Neural cell (in vitro differentiated cells): ENCODE data around the gene GBE1. TPM values are rescaled to one million over a fixed set of nuclear protein-coding genes. Genes with fewer than 3 reads are reported as not detected.
A peak's percentile ranks its signal among the peaks of the same experiment; 100 is the strongest.

Experiments
- H2AFZ ChIP-seq: fragments of 200-600, 300-800 bp; sonication (generic), shearing (Covaris generic); 2 replicates; pipeline ENCODE4 v1.6.0; 2014; ENCODE audit warnings: low read depth, mild to moderate bottlenecking, antibody characterized with exemption, low read length, moderate library complexity
- H3F3A ChIP-seq: fragments of 200-600 bp; shearing (Covaris generic); 2 replicates; pipeline ENCODE4 v1.6.1; 2016; ENCODE audit warnings: mild to moderate bottlenecking, moderate library complexity, mixed read lengths, antibody characterized with exemption, low read length; ENCODE audit not compliant: insufficient read depth, poor library complexity, severe bottlenecking
- H3K27ac ChIP-seq: fragments of 200-600, 300-800 bp; sonication (generic), shearing (Covaris generic); 2 replicates; pipeline ENCODE4 v1.5.1; 2014; ENCODE audit warnings: mild to moderate bottlenecking, low read length, moderate library complexity
- H3K27me3 ChIP-seq: fragments of 300-800, 200-600 bp; sonication (generic), shearing (Covaris generic); 2 replicates; pipeline ENCODE4 v1.6.0; 2014; ENCODE audit warnings: mild to moderate bottlenecking, low read depth, low read length, moderate library complexity; ENCODE audit not compliant: insufficient read depth
- H3K36me3 ChIP-seq: fragments of 300-800, 200-600 bp; sonication (generic), shearing (Covaris generic); 2 replicates; pipeline ENCODE4 v1.5.1; 2014; ENCODE audit warnings: mild to moderate bottlenecking, antibody characterized with exemption, low read length, moderate library complexity; ENCODE audit not compliant: insufficient read depth
- H3K4me2 ChIP-seq: fragments of 300-800, 200-600 bp; sonication (generic), shearing (Covaris generic); 2 replicates; pipeline ENCODE4 v1.6.0; 2014; ENCODE audit warnings: mild to moderate bottlenecking, low read length
- H3K4me3 ChIP-seq: fragments of 300-800, 200-600 bp; sonication (generic), shearing (Covaris generic); 2 replicates; pipeline ENCODE4 v1.5.1; 2014; ENCODE audit warnings: mild to moderate bottlenecking, low read length, moderate library complexity
- H3K79me2 ChIP-seq: fragments of 200-600 bp; shearing (Covaris generic); replicated peaks from 2 replicates; pipeline ENCODE4 v1.6.0; 2014; ENCODE audit warnings: mild to moderate bottlenecking, low read length, moderate library complexity; ENCODE audit not compliant: insufficient read depth
- H3K9ac ChIP-seq: fragments of 300-800, 200-600 bp; sonication (generic), shearing (Covaris generic); 2 replicates; pipeline ENCODE4 v1.6.1; 2016; ENCODE audit warnings: mild to moderate bottlenecking, low read length, mixed read lengths
- H3K9me2 ChIP-seq: fragments of 200-600 bp; shearing (Covaris generic); 2 replicates; pipeline ENCODE4 v1.6.1; 2016; ENCODE audit warnings: mild to moderate bottlenecking, low read length, mixed read lengths; ENCODE audit not compliant: insufficient read depth
- H3K9me3 ChIP-seq: fragments of 200-600, 300-800 bp; sonication (generic), shearing (Covaris generic); 2 replicates; pipeline ENCODE4 v1.6.1; 2016; ENCODE audit warnings: mild to moderate bottlenecking, mixed run types, low read length, moderate library complexity, mixed read lengths
- H4K20me1 ChIP-seq: fragments of 200-600 bp; shearing (Covaris generic); 2 replicates; pipeline ENCODE4 v1.6.1; 2016; ENCODE audit warnings: mild to moderate bottlenecking, mixed run types; ENCODE audit not compliant: insufficient read depth
- EP300 ChIP-seq: fragments of 450-650 bp; conservative IDR thresholded peaks from 2 replicates; pipeline ENCODE4 v1.6.1; 2014; ENCODE audit warnings: antibody characterized with exemption, mild to moderate bottlenecking, moderate library complexity; ENCODE audit not compliant: poor library complexity, severe bottlenecking
- EZH2 ChIP-seq: fragments of 200-600, 300-800 bp; shearing (Covaris generic), sonication (generic); IDR thresholded peaks from 2 replicates; pipeline ENCODE4 v1.6.1; 2014; ENCODE audit warnings: antibody characterized with exemption, low read length, borderline replicate concordance, mild to moderate bottlenecking; ENCODE audit not compliant: insufficient read depth, poor library complexity, severe bottlenecking
- MXI1 ChIP-seq: fragments of 450-650 bp; conservative IDR thresholded peaks from 2 replicates; pipeline ENCODE4 v1.6.1; 2014; ENCODE audit warnings: antibody characterized with exemption, mild to moderate bottlenecking; ENCODE audit not compliant: poor library complexity, severe bottlenecking
- POLR2AphosphoS5 ChIP-seq: IDR thresholded peaks from 2 replicates; pipeline ENCODE4 v1.6.1; 2012
- RAD21 ChIP-seq: fragments of 450-650 bp; conservative IDR thresholded peaks from 2 replicates; pipeline ENCODE4 v1.6.1; 2014; ENCODE audit warnings: antibody characterized with exemption, mild to moderate bottlenecking, moderate library complexity
- SMC3 ChIP-seq: fragments of 450-650 bp; conservative IDR thresholded peaks from 2 replicates; pipeline ENCODE4 v1.6.1; 2014; ENCODE audit warnings: antibody characterized with exemption, mild to moderate bottlenecking, moderate library complexity; ENCODE audit not compliant: poor library complexity
- TAF1 ChIP-seq: IDR thresholded peaks from 2 replicates; pipeline ENCODE4 v1.6.1; 2012; ENCODE audit warnings: low read depth
- polyA plus RNA-seq: library from polyadenylated mRNA; depleted of rRNA; stranded (reverse); fragments of >200 nt; gene quantifications from 2 replicates; pipeline ENCODE4 v1.2.3, GENCODE V29; 2014
- TF ChIP-seq, protein P1 (sequence below): IDR thresholded peaks from 2 replicates; pipeline ENCODE4 v1.6.1; 2012; ENCODE audit warnings: borderline replicate concordance
- TF ChIP-seq, protein P2 (sequence below): fragments of 450-650 bp; IDR thresholded peaks from 2 replicates; pipeline ENCODE4 v1.5.1; 2014; ENCODE audit warnings: antibody characterized with exemption, mild to moderate bottlenecking, moderate library complexity; ENCODE audit not compliant: poor library complexity, severe bottlenecking

GBE1 gene
- polyA plus RNA-seq, 1 donor from 2014 or later = 2.4 TPM

DNA sequence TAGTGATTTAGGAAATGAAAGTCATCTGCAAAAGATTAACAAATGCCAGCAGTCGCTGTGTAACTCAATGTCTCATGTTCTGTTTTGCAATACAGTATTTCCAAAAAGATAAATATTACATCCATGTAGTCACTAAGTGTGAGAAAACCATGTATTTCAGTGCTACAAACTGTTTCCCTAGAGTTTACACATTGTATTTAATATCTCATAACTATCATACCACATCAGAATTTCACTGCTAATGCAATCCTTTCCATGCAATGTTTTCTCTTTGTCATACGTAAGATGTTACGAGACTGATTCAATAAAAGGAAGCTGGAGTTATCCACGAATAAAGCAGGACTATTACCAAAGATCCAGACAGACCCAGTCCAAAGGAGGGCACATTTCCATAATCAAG, 269.4 kb downstream of the GBE1 start:
- no peaks in the 10 kb centered on the region for H3K79me2 ChIP-seq
- no peaks in the 10 kb centered on the region for H3K9me3 ChIP-seq
- H2AFZ ChIP-seq = no peak overlapping the region
- no peaks in the 10 kb centered on the region for H3K9me2 ChIP-seq
- H3K4me3 ChIP-seq = no peak overlapping the region
- no peaks in the 10 kb centered on the region for H3F3A ChIP-seq
- TF ChIP-seq, protein P1, sequence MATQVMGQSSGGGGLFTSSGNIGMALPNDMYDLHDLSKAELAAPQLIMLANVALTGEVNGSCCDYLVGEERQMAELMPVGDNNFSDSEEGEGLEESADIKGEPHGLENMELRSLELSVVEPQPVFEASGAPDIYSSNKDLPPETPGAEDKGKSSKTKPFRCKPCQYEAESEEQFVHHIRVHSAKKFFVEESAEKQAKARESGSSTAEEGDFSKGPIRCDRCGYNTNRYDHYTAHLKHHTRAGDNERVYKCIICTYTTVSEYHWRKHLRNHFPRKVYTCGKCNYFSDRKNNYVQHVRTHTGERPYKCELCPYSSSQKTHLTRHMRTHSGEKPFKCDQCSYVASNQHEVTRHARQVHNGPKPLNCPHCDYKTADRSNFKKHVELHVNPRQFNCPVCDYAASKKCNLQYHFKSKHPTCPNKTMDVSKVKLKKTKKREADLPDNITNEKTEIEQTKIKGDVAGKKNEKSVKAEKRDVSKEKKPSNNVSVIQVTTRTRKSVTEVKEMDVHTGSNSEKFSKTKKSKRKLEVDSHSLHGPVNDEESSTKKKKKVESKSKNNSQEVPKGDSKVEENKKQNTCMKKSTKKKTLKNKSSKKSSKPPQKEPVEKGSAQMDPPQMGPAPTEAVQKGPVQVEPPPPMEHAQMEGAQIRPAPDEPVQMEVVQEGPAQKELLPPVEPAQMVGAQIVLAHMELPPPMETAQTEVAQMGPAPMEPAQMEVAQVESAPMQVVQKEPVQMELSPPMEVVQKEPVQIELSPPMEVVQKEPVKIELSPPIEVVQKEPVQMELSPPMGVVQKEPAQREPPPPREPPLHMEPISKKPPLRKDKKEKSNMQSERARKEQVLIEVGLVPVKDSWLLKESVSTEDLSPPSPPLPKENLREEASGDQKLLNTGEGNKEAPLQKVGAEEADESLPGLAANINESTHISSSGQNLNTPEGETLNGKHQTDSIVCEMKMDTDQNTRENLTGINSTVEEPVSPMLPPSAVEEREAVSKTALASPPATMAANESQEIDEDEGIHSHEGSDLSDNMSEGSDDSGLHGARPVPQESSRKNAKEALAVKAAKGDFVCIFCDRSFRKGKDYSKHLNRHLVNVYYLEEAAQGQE = no peak
- TF ChIP-seq, protein P2, sequence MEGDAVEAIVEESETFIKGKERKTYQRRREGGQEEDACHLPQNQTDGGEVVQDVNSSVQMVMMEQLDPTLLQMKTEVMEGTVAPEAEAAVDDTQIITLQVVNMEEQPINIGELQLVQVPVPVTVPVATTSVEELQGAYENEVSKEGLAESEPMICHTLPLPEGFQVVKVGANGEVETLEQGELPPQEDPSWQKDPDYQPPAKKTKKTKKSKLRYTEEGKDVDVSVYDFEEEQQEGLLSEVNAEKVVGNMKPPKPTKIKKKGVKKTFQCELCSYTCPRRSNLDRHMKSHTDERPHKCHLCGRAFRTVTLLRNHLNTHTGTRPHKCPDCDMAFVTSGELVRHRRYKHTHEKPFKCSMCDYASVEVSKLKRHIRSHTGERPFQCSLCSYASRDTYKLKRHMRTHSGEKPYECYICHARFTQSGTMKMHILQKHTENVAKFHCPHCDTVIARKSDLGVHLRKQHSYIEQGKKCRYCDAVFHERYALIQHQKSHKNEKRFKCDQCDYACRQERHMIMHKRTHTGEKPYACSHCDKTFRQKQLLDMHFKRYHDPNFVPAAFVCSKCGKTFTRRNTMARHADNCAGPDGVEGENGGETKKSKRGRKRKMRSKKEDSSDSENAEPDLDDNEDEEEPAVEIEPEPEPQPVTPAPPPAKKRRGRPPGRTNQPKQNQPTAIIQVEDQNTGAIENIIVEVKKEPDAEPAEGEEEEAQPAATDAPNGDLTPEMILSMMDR = no peak
- TF ChIP-seq TAF1 (no peak), EP300 (no peak), SMC3 (no peak), MXI1 (no peak), POLR2AphosphoS5 (no peak), EZH2 (no peak), RAD21 (no peak)
- H3K27ac ChIP-seq = no peak overlapping the region
- no peak overlapping the region for H3K9ac ChIP-seq
- H4K20me1 ChIP-seq = no peaks in the 10 kb centered on the region
- H3K27me3 ChIP-seq = no peaks in the 10 kb centered on the region
- no peak overlapping the region for H3K4me2 ChIP-seq
- H3K36me3 ChIP-seq = no peaks in the 10 kb centered on the region

DNA sequence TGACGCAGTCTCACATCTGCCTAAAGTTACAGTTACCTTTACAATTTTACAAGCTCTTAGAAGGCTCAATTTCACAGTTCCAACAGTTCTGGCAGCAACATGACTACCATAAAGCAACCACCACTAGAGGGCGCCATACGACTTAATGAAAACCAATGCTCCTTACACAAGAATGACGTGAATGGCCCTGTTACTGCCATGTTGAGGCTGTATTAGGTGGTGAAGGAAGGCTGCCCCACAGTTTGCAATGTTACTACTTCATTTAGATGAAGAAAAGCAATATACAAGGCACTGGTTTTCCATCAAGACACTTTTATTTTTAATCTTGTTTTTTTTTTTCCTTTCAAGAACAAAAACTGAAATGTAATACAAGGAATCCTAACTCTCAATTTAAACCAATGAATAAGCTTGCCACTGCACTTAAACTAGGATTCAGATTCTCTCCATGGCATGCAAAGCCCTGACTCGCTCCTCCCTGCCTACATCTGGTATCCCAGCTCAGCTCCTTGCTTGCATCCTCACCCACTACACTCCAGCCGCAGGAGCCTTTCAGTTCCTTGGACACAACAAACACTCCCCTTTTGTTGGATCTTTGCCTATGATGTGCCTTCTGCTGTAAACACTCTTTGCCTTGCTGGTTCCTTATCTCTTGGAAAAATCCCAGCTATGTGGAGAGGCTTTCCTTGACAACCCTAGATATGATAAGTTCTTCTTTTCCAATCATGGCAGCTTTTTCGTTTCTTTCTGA, 270.7 kb downstream of the GBE1 start:
- no peaks in the 10 kb centered on the region for H3K79me2 ChIP-seq
- no peaks in the 10 kb centered on the region for H3K36me3 ChIP-seq
- no peak overlapping the region for H3K4me3 ChIP-seq
- H4K20me1 ChIP-seq = no peaks in the 10 kb centered on the region
- H3F3A ChIP-seq = no peaks in the 10 kb centered on the region
- H2AFZ ChIP-seq = no peak overlapping the region
- H3K27me3 ChIP-seq = no peaks in the 10 kb centered on the region
- H3K4me2 ChIP-seq = no peak overlapping the region
- no peaks in the 10 kb centered on the region for H3K9me3 ChIP-seq
- H3K9me2 ChIP-seq = no peaks in the 10 kb centered on the region
- no peak overlapping the region for H3K27ac ChIP-seq
- no peak overlapping the region for H3K9ac ChIP-seq
- TF ChIP-seq MXI1 = no peak
- TF ChIP-seq, protein P2 = peak; percentile 78
- peak; percentile 81 for TF ChIP-seq RAD21
- TF ChIP-seq POLR2AphosphoS5 = no peak
- peak; percentile 75 for TF ChIP-seq SMC3
- TF ChIP-seq EP300 = peak; percentile 28
